ENCODE data around the gene TTF1. TPM values are rescaled to one million over a fixed set of nuclear protein-coding genes. Genes with fewer than 3 reads are reported as not detected.

Gene TTF1
- total RNA-seq, 1 donor from 2014 or later, result 22.0 TPM

GRCh38 chr9:132439153-132439552 lies 32.5 kb upstream of the TTF1 start:
- Mint-ChIP-seq H3K4me1 (no peaks in the 10 kb centered on the region), H3K36me3 (ENCODE audit: low read depth) (no peaks in the 10 kb centered on the region), H3K27me3 (peaks cover 27% of the 10 kb centered on the region), H3K9me3 (no peaks in the 10 kb centered on the region), H3K4me3 (no peak overlapping the region), H3K27ac (no peak overlapping the region)
- ChIA-PET POLR2A (no interaction called here), CTCF (no interaction called here)
- ATAC-seq (ENCODE audit: low read depth), result no peak
- intact Hi-C loops (cut with micrococcal nuclease), result no loop called here
- DNase-seq, result no peak
- TF ChIP-seq CTCF (IDR thresholded peaks at IDR 0.05), result no peak

- CTCF ChIA-PET, result no interaction called here
- H3K36me3 Mint-ChIP-seq (ENCODE audit: low read depth), result no peaks in the 10 kb centered on the region
- no peak overlapping the region for H3K27ac Mint-ChIP-seq
- intact Hi-C loops (cut with micrococcal nuclease), result no loop called here
- H3K9me3 Mint-ChIP-seq, result no peaks in the 10 kb centered on the region
- no peak for TF ChIP-seq CTCF (IDR thresholded peaks at IDR 0.05)
- ATAC-seq (ENCODE audit: low read depth) (no peak), DNase-seq (no peak)
- H3K4me3 Mint-ChIP-seq, result no peak overlapping the region
- POLR2A ChIA-PET, result no interaction called here
- peaks cover 4% of the 10 kb centered on the region for H3K4me1 Mint-ChIP-seq
- peaks cover 16% of the 10 kb centered on the region for H3K27me3 Mint-ChIP-seq
Measured at GRCh38 chr9:132434881-132435280, 28.2 kb upstream of the TTF1 start.

GRCh38 chr9:132430998-132431397 lies 24.4 kb upstream of the TTF1 start:
- TF ChIP-seq CTCF (IDR thresholded peaks at IDR 0.05), result no peak
- no peaks in the 10 kb centered on the region for H3K9me3 Mint-ChIP-seq
- no peak overlapping the region for H3K27ac Mint-ChIP-seq
- DNase-seq (no peak), ATAC-seq (ENCODE audit: low read depth) (no peak)
- H3K36me3 Mint-ChIP-seq (ENCODE audit: low read depth), result no peaks in the 10 kb centered on the region
- H3K4me3 Mint-ChIP-seq, result no peak overlapping the region
- peaks cover 4% of the 10 kb centered on the region for H3K4me1 Mint-ChIP-seq
- intact Hi-C loops (cut with micrococcal nuclease), result no loop called here
- ChIA-PET CTCF (no interaction called here), POLR2A (no interaction called here)
- H3K27me3 Mint-ChIP-seq, result peaks cover 25% of the 10 kb centered on the region

GRCh38 chr9:132426639-132427414 lies 20.2 kb upstream of the TTF1 start:
- Mint-ChIP-seq H3K27me3 (peaks cover 48% of the 10 kb centered on the region), H3K36me3 (ENCODE audit: low read depth) (no peaks in the 10 kb centered on the region), H3K27ac (no peak overlapping the region), H3K4me1 (peaks cover 4% of the 10 kb centered on the region), H3K4me3 (no peak overlapping the region), H3K9me3 (no peaks in the 10 kb centered on the region)
- ATAC-seq (ENCODE audit: low read depth), result no peak
- DNase-seq, result no peak
- intact Hi-C loops (cut with micrococcal nuclease), result no loop called here
- CTCF ChIA-PET, result no interaction called here
- no peak for TF ChIP-seq CTCF (IDR thresholded peaks at IDR 0.05)
- POLR2A ChIA-PET, result no interaction called here

- intact Hi-C loops (cut with micrococcal nuclease), result no loop called here
- DNase-seq (no peak), ATAC-seq (ENCODE audit: low read depth) (no peak)
- no peak overlapping the region for H3K27ac Mint-ChIP-seq
- peaks cover 45% of the 10 kb centered on the region for H3K27me3 Mint-ChIP-seq
- no peaks in the 10 kb centered on the region for H3K9me3 Mint-ChIP-seq
- CTCF ChIA-PET, result no interaction called here
- H3K4me3 Mint-ChIP-seq, result no peak overlapping the region
- POLR2A ChIA-PET, result no interaction called here
- H3K4me1 Mint-ChIP-seq, result peaks cover 4% of the 10 kb centered on the region
- no peaks in the 10 kb centered on the region for H3K36me3 Mint-ChIP-seq (ENCODE audit: low read depth)
- no peak for TF ChIP-seq CTCF (IDR thresholded peaks at IDR 0.05)
Measured at GRCh38 chr9:132425675-132426062, 19.0 kb upstream of the TTF1 start.
